Activated naive CD8-positive, alpha-beta T cell (primary cell): Measurements from ENCODE around the gene TMEM151B.
A peak's percentile ranks its signal among the peaks of the same experiment; 100 is the strongest.

Experiments used
- H3K27ac Mint-ChIP-seq: one replicate; pipeline ENCODE4 v1.8.0; 2021; ENCODE audit warnings: mixed read lengths
- H3K27me3 Mint-ChIP-seq: one replicate; pipeline ENCODE4 v1.8.0; 2021; ENCODE audit warnings: mixed read lengths
- H3K36me3 Mint-ChIP-seq: one replicate; pipeline ENCODE4 v1.8.0; 2021; ENCODE audit warnings: mixed read lengths
- H3K4me1 Mint-ChIP-seq: one replicate; pipeline ENCODE4 v1.8.0; 2021; ENCODE audit warnings: low read depth, mixed read lengths
- H3K4me3 Mint-ChIP-seq: one replicate; pipeline ENCODE4 v1.8.0; 2021; ENCODE audit warnings: mild to moderate bottlenecking, mixed read lengths
- H3K9me3 Mint-ChIP-seq: one replicate; pipeline ENCODE4 v1.8.0; 2021; ENCODE audit warnings: low read depth, mixed read lengths

Gene TMEM151B

GRCh38 chr6:44238687-44239350 is 31.4 kb upstream of the TMEM151B start:
- Mint-ChIP-seq H3K27ac (peak overlapping the region; percentile 93), H3K4me1 (peaks cover 22% of the 10 kb centered on the region), H3K9me3 (no peaks in the 10 kb centered on the region), H3K4me3 (peak overlapping the region; percentile 86), H3K27me3 (no peaks in the 10 kb centered on the region), H3K36me3 (no peaks in the 10 kb centered on the region)

- Mint-ChIP-seq H3K4me1 (peaks cover 21% of the 10 kb centered on the region), H3K36me3 (peaks cover 10% of the 10 kb centered on the region), H3K9me3 (no peaks in the 10 kb centered on the region), H3K27me3 (no peaks in the 10 kb centered on the region), H3K27ac (no peak overlapping the region), H3K4me3 (no peak overlapping the region)
Measured at GRCh38 chr6:44243345-44243744, 26.9 kb upstream of the TMEM151B start.

GRCh38 chr6:44245391-44245911 is 24.8 kb upstream of the TMEM151B start:
- H3K27ac Mint-ChIP-seq: peak overlapping the region; percentile 100
- peaks cover 35% of the 10 kb centered on the region for H3K4me1 Mint-ChIP-seq
- H3K27me3 Mint-ChIP-seq: no peaks in the 10 kb centered on the region
- H3K9me3 Mint-ChIP-seq: no peaks in the 10 kb centered on the region
- H3K36me3 Mint-ChIP-seq: peaks cover 29% of the 10 kb centered on the region
- H3K4me3 Mint-ChIP-seq: peak overlapping the region; percentile 98

- Mint-ChIP-seq H3K36me3 (peaks cover 35% of the 10 kb centered on the region), H3K27ac (peak overlapping the region; percentile 100), H3K4me3 (peak overlapping the region; percentile 98), H3K4me1 (peaks cover 42% of the 10 kb centered on the region), H3K9me3 (no peaks in the 10 kb centered on the region), H3K27me3 (no peaks in the 10 kb centered on the region)
Measured at GRCh38 chr6:44245912-44246662, 24.2 kb upstream of the TMEM151B start.

- peak within 1 kb of the TSS; percentile 98 for H3K4me3 Mint-ChIP-seq
- peaks cover 41% of the 10 kb centered on the region for H3K36me3 Mint-ChIP-seq
- H3K4me1 Mint-ChIP-seq: peaks cover 49% of the 10 kb centered on the region
Measured at GRCh38 chr6:44246663-44247337, 23.4 kb upstream of the TMEM151B start, which contains the start of gene HSP90AB1. HSP90AB1 (plus strand) TSS chr6:44247101; CDS start chr6:44248630, 1,529 bp downstream.

GRCh38 chr6:44247338-44248302 is 22.6 kb upstream of the TMEM151B start:
- H3K9me3 Mint-ChIP-seq: no peaks in the 10 kb centered on the region
- H3K36me3 Mint-ChIP-seq: peaks cover 43% of the 10 kb centered on the region
- H3K27me3 Mint-ChIP-seq: no peaks in the 10 kb centered on the region
- peak overlapping the region; percentile 100 for H3K27ac Mint-ChIP-seq
- peak overlapping the region; percentile 98 for H3K4me3 Mint-ChIP-seq
- peaks cover 52% of the 10 kb centered on the region for H3K4me1 Mint-ChIP-seq

More at GRCh38 chr6:44246663-44247337, 23.4 kb upstream of the TMEM151B start, which contains the start of gene HSP90AB1:
- Mint-ChIP-seq H3K9me3 (no peaks in the 10 kb centered on the region), H3K27ac (peak within 1 kb of the TSS; percentile 100), H3K27me3 (no peaks in the 10 kb centered on the region)

- no peaks in the 10 kb centered on the region for H3K9me3 Mint-ChIP-seq
- peaks cover 48% of the 10 kb centered on the region for H3K36me3 Mint-ChIP-seq
- H3K27me3 Mint-ChIP-seq: no peaks in the 10 kb centered on the region
- H3K4me3 Mint-ChIP-seq: peak overlapping the region; percentile 98
- peak overlapping the region; percentile 100 for H3K27ac Mint-ChIP-seq
- H3K4me1 Mint-ChIP-seq: peaks cover 61% of the 10 kb centered on the region
Measured at GRCh38 chr6:44248579-44248978, 21.7 kb upstream of the TMEM151B start.

GRCh38 chr6:44249082-44249748 is 21.0 kb upstream of the TMEM151B start:
- H3K27ac Mint-ChIP-seq: peak overlapping the region; percentile 100
- H3K27me3 Mint-ChIP-seq: no peaks in the 10 kb centered on the region
- H3K36me3 Mint-ChIP-seq: peaks cover 48% of the 10 kb centered on the region
- H3K4me3 Mint-ChIP-seq: peak overlapping the region; percentile 98
- H3K9me3 Mint-ChIP-seq: no peaks in the 10 kb centered on the region
- H3K4me1 Mint-ChIP-seq: peaks cover 66% of the 10 kb centered on the region

- Mint-ChIP-seq H3K36me3 (peaks cover 48% of the 10 kb centered on the region), H3K27ac (peak overlapping the region; percentile 100), H3K27me3 (no peaks in the 10 kb centered on the region), H3K4me1 (peaks cover 75% of the 10 kb centered on the region), H3K9me3 (no peaks in the 10 kb centered on the region), H3K4me3 (peak overlapping the region; percentile 98)
Measured at GRCh38 chr6:44250067-44250717, 20.1 kb upstream of the TMEM151B start.

- Mint-ChIP-seq H3K27ac (peak overlapping the region; percentile 100), H3K9me3 (no peaks in the 10 kb centered on the region), H3K36me3 (peaks cover 48% of the 10 kb centered on the region), H3K4me3 (peak overlapping the region; percentile 98), H3K27me3 (no peaks in the 10 kb centered on the region), H3K4me1 (peaks cover 75% of the 10 kb centered on the region)
Measured at GRCh38 chr6:44250718-44251123, 19.5 kb upstream of the TMEM151B start.

GRCh38 chr6:44251576-44252524 is 18.4 kb upstream of the TMEM151B start:
- Mint-ChIP-seq H3K27ac (peak overlapping the region; percentile 100), H3K9me3 (no peaks in the 10 kb centered on the region), H3K4me3 (peak overlapping the region; percentile 98), H3K27me3 (no peaks in the 10 kb centered on the region), H3K36me3 (peaks cover 48% of the 10 kb centered on the region), H3K4me1 (peaks cover 79% of the 10 kb centered on the region)

GRCh38 chr6:44253307-44254101 is 16.7 kb upstream of the TMEM151B start:
- Mint-ChIP-seq H3K4me3 (peak overlapping the region; percentile 98), H3K27me3 (no peaks in the 10 kb centered on the region), H3K9me3 (no peaks in the 10 kb centered on the region), H3K27ac (peak overlapping the region; percentile 75), H3K4me1 (peaks cover 83% of the 10 kb centered on the region), H3K36me3 (peaks cover 36% of the 10 kb centered on the region)
